Vagina (tissue), 2 donors: ENCODE data around the gene PDE1C. TPM values are rescaled to one million over a fixed set of nuclear protein-coding genes. Genes with fewer than 3 reads are reported as not detected.

Source experiments
- DNase-seq, 2 donors: peaks; one replicate each; pipeline ENCODE4 v3.0.0-alpha.2; 2017; ENCODE audit errors: extremely low spot score in 2 of 2
- H3K27ac ChIP-seq: fragments of 200-600 bp; sonication (generic); one replicate; pipeline ENCODE4 v1.5.1; 2019
- H3K27me3 ChIP-seq: fragments of 200-600 bp; sonication (generic); one replicate; pipeline ENCODE4 v1.5.1; 2019
- H3K36me3 ChIP-seq, 2 donors: fragments of 200-600 bp; sonication (generic); one replicate each; pipeline ENCODE4 v1.5.1; 2017 to 2019
- H3K4me1 ChIP-seq: fragments of 200-600 bp; sonication (generic); one replicate; pipeline ENCODE4 v1.5.1; 2019
- H3K4me3 ChIP-seq, 2 donors: fragments of 200-600 bp; sonication (generic); 1 replicate in 1 of 2; 2 replicates in 1 of 2; pipeline ENCODE4 v1.5.1; 2016 to 2019
- H3K9me3 ChIP-seq: fragments of 200-600 bp; sonication (generic); one replicate; pipeline ENCODE4 v1.5.1; 2019
- CTCF ChIP-seq, 3 experiments: fragments of 450-650 bp in 2 of 3; fragments of 200-600 bp in 1 of 3; sonication (generic) in 1 of 3; IDR thresholded peaks; one replicate each; pipeline ENCODE4 v1.5.1; 2017 to 2019; ENCODE audit warnings: antibody characterized with exemption in 3 of 3, mild to moderate bottlenecking in 2 of 3, moderate library complexity in 2 of 3
- POLR2A ChIP-seq, 2 donors: fragments of 450-650 bp; IDR thresholded peaks; one replicate each; pipeline ENCODE4 v1.6.1; 2017; ENCODE audit warnings: antibody characterized with exemption in 2 of 2, mild to moderate bottlenecking in 2 of 2, moderate library complexity in 2 of 2
- POLR2AphosphoS5 ChIP-seq, 2 donors: sonication (generic); formaldehyde crosslinking; IDR thresholded peaks; one replicate each; pipeline ENCODE4 v1.9.0; 2017; ENCODE audit warnings: antibody characterized with exemption in 2 of 2, mild to moderate bottlenecking in 2 of 2, low read depth in 1 of 2; ENCODE audit not compliant: insufficient read depth in 1 of 2
- intact Hi-C: fragments of 100-400 bp; cut with DNase I; formaldehyde crosslinking; loops from one replicate; pipeline ENCODE4 v1.15.1; 2023
- total RNA-seq: library from RNA; depleted of rRNA; stranded (reverse); fragments of >200 nt; gene quantifications from one replicate; pipeline ENCODE4 v1.2.3, GENCODE V29; 2016

The PDE1C gene
- total RNA-seq, 1 donor from 2014 or later: 19.2 TPM

DNA sequence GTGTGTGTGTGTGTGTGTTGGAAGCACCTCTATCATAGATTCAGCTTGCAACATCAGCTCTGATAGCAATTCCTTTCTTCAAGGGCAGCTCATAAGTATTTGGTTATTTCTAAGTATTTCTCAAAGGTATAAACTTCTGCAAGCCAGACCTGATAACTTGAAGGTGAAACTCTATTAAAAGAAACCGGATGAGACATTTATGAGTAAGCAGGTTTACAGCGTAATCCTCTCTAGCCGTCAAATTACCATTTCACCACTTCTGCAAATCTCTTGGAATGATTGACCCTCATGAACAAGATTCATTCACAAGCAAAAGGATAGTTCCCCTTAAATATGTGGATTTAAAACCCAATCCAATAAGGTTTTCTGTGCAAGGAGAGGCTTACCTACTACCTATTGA is 23.1 kb downstream of the PDE1C start:
- intact Hi-C loops: loop anchor here (10.0 kb wide), 1 partner anchor 1588 kb away; no protein-coding TSS in a partner anchor
- TF ChIP-seq POLR2AphosphoS5 (IDR thresholded peaks at IDR 0.05; ENCODE audit: insufficient read depth in 1 of 2, low read depth in 1 of 2): no peak
- TF ChIP-seq CTCF (IDR thresholded peaks at IDR 0.05): no peak
- TF ChIP-seq POLR2A (IDR thresholded peaks at IDR 0.05): no peak

GRCh38 chr7:32045228-32045627 is 25.0 kb downstream of the PDE1C start:
- TF ChIP-seq POLR2AphosphoS5 (IDR thresholded peaks at IDR 0.05; ENCODE audit: insufficient read depth in 1 of 2, low read depth in 1 of 2): no peak
- no peak for TF ChIP-seq POLR2A (IDR thresholded peaks at IDR 0.05)
- TF ChIP-seq CTCF (IDR thresholded peaks at IDR 0.05): no peak

More for the DNA sequence above, 23.1 kb downstream of the PDE1C start:
- Histone ChIP-seq H3K9me3 (no peaks in the 10 kb centered on the region), H3K4me3 (no peak overlapping the region), H3K36me3 (no peaks in the 10 kb centered on the region), H3K27ac (no peak overlapping the region), H3K4me1 (no peaks in the 10 kb centered on the region), H3K27me3 (no peaks in the 10 kb centered on the region)
- DNase-seq: no peak

DNA sequence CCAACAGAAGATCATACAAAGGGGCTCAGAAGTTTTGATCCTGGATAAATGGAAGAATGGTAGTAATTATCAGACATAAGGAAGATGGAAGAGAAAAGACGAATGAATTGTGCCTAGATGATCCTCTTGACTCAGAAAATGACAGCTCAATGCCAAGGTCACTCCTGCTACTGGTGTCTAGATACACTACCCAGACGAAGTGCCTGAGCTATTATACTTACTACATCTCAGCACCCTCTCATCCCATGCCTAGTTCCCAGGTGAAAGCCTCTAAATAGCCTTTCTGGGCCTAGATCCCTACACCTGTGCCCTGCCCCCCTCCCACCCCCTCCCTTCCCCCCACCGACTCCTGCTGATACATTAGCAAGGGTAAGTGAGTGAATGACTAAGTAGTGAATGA is 25.5 kb downstream of the PDE1C start:
- intact Hi-C loops: loop anchor here (10.0 kb wide), 1 partner anchor 1590 kb away; no protein-coding TSS in a partner anchor
- no peaks in the 10 kb centered on the region for H3K27me3 ChIP-seq
- DNase-seq: no peak
- no peaks in the 10 kb centered on the region for H3K4me1 ChIP-seq
- no peaks in the 10 kb centered on the region for H3K9me3 ChIP-seq
- H3K36me3 ChIP-seq: no peaks in the 10 kb centered on the region
- no peak for TF ChIP-seq CTCF (IDR thresholded peaks at IDR 0.05)
- no peak for TF ChIP-seq POLR2AphosphoS5 (IDR thresholded peaks at IDR 0.05; ENCODE audit: insufficient read depth in 1 of 2, low read depth in 1 of 2)
- no peak for TF ChIP-seq POLR2A (IDR thresholded peaks at IDR 0.05)
- H3K27ac ChIP-seq: no peak overlapping the region
- no peak overlapping the region for H3K4me3 ChIP-seq

More at GRCh38 chr7:32045228-32045627, 25.0 kb downstream of the PDE1C start:
- Histone ChIP-seq H3K27me3 (no peaks in the 10 kb centered on the region), H3K9me3 (no peaks in the 10 kb centered on the region), H3K4me3 (no peak overlapping the region), H3K27ac (no peak overlapping the region), H3K4me1 (no peaks in the 10 kb centered on the region), H3K36me3 (no peaks in the 10 kb centered on the region)
- no peak for DNase-seq
- intact Hi-C loops: loop anchor here (10.0 kb wide), 1 partner anchor 1590 kb away; no protein-coding TSS in a partner anchor

- Histone ChIP-seq H3K27ac (no peak overlapping the region), H3K9me3 (no peaks in the 10 kb centered on the region), H3K4me1 (no peaks in the 10 kb centered on the region), H3K4me3 (no peak overlapping the region), H3K36me3 (no peaks in the 10 kb centered on the region), H3K27me3 (no peaks in the 10 kb centered on the region)
- TF ChIP-seq POLR2A (IDR thresholded peaks at IDR 0.05) (no peak), CTCF (IDR thresholded peaks at IDR 0.05) (no peak), POLR2AphosphoS5 (IDR thresholded peaks at IDR 0.05; ENCODE audit: insufficient read depth in 1 of 2, low read depth in 1 of 2) (no peak)
- intact Hi-C loops: loop anchor here (10.0 kb wide), 1 partner anchor 1591 kb away; no protein-coding TSS in a partner anchor
- DNase-seq: no peak
Measured at GRCh38 chr7:32043688-32044087, 26.5 kb downstream of the PDE1C start.

- no peak for TF ChIP-seq POLR2A (IDR thresholded peaks at IDR 0.05)
- no peak for TF ChIP-seq CTCF (IDR thresholded peaks at IDR 0.05)
- H3K27ac ChIP-seq: no peak overlapping the region
- H3K27me3 ChIP-seq: no peaks in the 10 kb centered on the region
- intact Hi-C loops: loop anchor here (10.0 kb wide), 1 partner anchor 1592 kb away; no protein-coding TSS in a partner anchor
- H3K9me3 ChIP-seq: no peaks in the 10 kb centered on the region
- DNase-seq: no peak
- no peaks in the 10 kb centered on the region for H3K4me1 ChIP-seq
- no peak overlapping the region for H3K4me3 ChIP-seq
- H3K36me3 ChIP-seq: no peaks in the 10 kb centered on the region
Measured at GRCh38 chr7:32042900-32043299, 27.3 kb downstream of the PDE1C start.
